Measurements from ENCODE around the gene LBX2.

The LBX2 gene

GRCh38 chr2:74499267-74499939, at the start of gene LBX2:
Gene LBX2, minus strand, starts transcription at chr2:74499603. Its CDS starts 66 bp downstream, at chr2:74499537.
- DNase-seq (ENCODE audit: low read depth in 2 of 3, low spot score in 1 of 3): no peak

- DNase-seq (ENCODE audit: low read depth in 2 of 3, low spot score in 1 of 3): no peak
Measured at GRCh38 chr2:74548285-74548899, 49.0 kb upstream of the LBX2 start.

GRCh38 chr2:74546004-74546403, 46.6 kb upstream of the LBX2 start:
- no peak for DNase-seq (ENCODE audit: low read depth in 2 of 3, low spot score in 1 of 3)

- DNase-seq (ENCODE audit: low read depth in 2 of 3, low spot score in 1 of 3): no peak
Measured at GRCh38 chr2:74544634-74545033, 45.2 kb upstream of the LBX2 start.

GRCh38 chr2:74542978-74543377, 43.6 kb upstream of the LBX2 start:
- no peak for DNase-seq (ENCODE audit: low read depth in 2 of 3, low spot score in 1 of 3)

GRCh38 chr2:74540291-74540690, 40.9 kb upstream of the LBX2 start:
- no peak for DNase-seq (ENCODE audit: low read depth in 2 of 3, low spot score in 1 of 3)

GRCh38 chr2:74538881-74539339, 39.5 kb upstream of the LBX2 start:
- no peak for DNase-seq (ENCODE audit: low read depth in 2 of 3, low spot score in 1 of 3)

- no peak for DNase-seq (ENCODE audit: low read depth in 2 of 3, low spot score in 1 of 3)
Measured at GRCh38 chr2:74537140-74537539, 37.7 kb upstream of the LBX2 start.

- no peak for DNase-seq (ENCODE audit: low read depth in 2 of 3, low spot score in 1 of 3)
Measured at GRCh38 chr2:74536166-74536950, 37.0 kb upstream of the LBX2 start.

GRCh38 chr2:74535440-74535965, 36.1 kb upstream of the LBX2 start:
- no peak for DNase-seq (ENCODE audit: low read depth in 2 of 3, low spot score in 1 of 3)

- DNase-seq (ENCODE audit: low read depth in 2 of 3, low spot score in 1 of 3): no peak
Measured at GRCh38 chr2:74534411-74534810, 35.0 kb upstream of the LBX2 start.

GRCh38 chr2:74533464-74533863, 34.1 kb upstream of the LBX2 start:
- DNase-seq (ENCODE audit: low read depth in 2 of 3, low spot score in 1 of 3): no peak

GRCh38 chr2:74532222-74532621, 32.8 kb upstream of the LBX2 start:
- no peak for DNase-seq (ENCODE audit: low read depth in 2 of 3, low spot score in 1 of 3)

- DNase-seq (ENCODE audit: low read depth in 2 of 3, low spot score in 1 of 3): no peak
Measured at GRCh38 chr2:74531666-74532065, 32.3 kb upstream of the LBX2 start.

GRCh38 chr2:74530239-74531187, 31.1 kb upstream of the LBX2 start:
- DNase-seq (ENCODE audit: low read depth in 2 of 3, low spot score in 1 of 3): peak in 1 of 3 donors; percentile 39

GRCh38 chr2:74529357-74530238, 30.2 kb upstream of the LBX2 start, which contains the start of the genes AUP1 and HTRA2:
Gene AUP1, minus strand, starts transcription at chr2:74529706. Its CDS starts 77 bp downstream, at chr2:74529629.
Gene HTRA2, plus strand, starts transcription at chr2:74529933. Its CDS starts 74 bp downstream, at chr2:74530007.
- DNase-seq (ENCODE audit: low read depth in 2 of 3, low spot score in 1 of 3): peak; percentile 86 to 94 (median 92)

- DNase-seq (ENCODE audit: low read depth in 2 of 3, low spot score in 1 of 3): no peak
Measured at GRCh38 chr2:74528600-74529356, 29.4 kb upstream of the LBX2 start.

GRCh38 chr2:74527741-74528140, 28.3 kb upstream of the LBX2 start:
- DNase-seq (ENCODE audit: low read depth in 2 of 3, low spot score in 1 of 3): no peak
